Measurements from ENCODE around the gene ZBTB46. TPM values are rescaled to one million over a fixed set of nuclear protein-coding genes. Genes with fewer than 3 reads are reported as not detected.
A peak's percentile ranks its signal among the peaks of the same experiment; 100 is the strongest.

Gene ZBTB46
- polyA plus RNA-seq, 2 donors = 0.68 to 1.0 TPM

DNA sequence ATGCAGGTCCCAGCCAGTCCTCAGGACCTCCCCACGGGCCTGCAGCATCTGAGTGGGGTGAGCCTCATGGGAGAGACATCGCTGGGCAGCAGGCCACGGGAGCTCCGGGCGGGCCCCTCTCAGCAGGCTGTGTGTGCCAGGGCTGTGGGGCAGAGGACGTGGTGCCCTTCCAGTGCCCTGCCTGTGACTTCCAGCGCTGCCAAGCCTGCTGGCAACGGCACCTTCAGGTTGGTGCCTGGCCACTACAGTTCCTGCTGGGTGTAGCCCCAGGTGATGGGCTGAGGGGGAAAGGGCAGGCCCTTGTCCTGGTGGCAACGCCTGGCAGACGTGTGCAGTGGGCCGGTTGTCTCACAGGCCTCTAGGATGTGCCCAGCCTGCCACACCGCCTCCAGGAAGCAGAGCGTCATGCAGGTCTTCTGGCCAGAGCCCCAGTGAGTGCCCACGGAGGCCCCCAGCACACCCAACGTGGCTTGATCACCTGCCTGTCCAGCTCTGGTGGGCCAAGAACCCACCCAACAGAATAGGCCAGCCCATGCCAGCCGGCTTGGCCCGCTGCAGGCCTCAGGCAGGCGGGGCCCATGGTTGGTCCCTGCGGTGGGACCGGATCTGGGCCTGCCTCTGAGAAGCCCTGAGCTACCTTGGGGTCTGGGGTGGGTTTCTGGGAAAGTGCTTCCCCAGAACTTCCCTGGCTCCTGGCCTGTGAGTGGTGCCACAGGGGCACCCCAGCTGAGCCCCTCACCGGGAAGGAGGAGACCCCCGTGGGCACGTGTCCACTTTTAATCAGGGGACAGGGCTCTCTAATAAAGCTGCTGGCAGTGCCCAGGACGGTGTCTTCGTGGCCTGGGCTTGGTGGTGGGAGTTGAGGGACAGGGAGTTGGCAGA is 135.4 kb downstream of the ZBTB46 start:
- Histone ChIP-seq H3K9me3 (ENCODE audit: control insufficient read depth in 2 of 2, insufficient read depth in 1 of 2, low read depth in 1 of 2, low read length in 1 of 2) (no peaks in the 10 kb centered on the region), H3K27ac (ENCODE audit: low read depth in 2 of 2, low read length in 1 of 2) (peak overlapping the region in 1 of 2 donors; percentile 43), H3K27me3 (ENCODE audit: control insufficient read depth in 1 of 2, insufficient read depth in 2 of 2, low read length in 2 of 2) (no peaks in the 10 kb centered on the region), H3K36me3 (ENCODE audit: control insufficient read depth in 2 of 2, insufficient read depth in 2 of 2, low read length in 1 of 2) (peaks cover 0 to 3% of the 10 kb centered on the region in 2 donors), H3K4me1 (ENCODE audit: control insufficient read depth in 2 of 2, insufficient read depth in 2 of 2, low read length in 1 of 2) (peaks cover 13 to 42% of the 10 kb centered on the region in 2 donors), H3K4me3 (ENCODE audit: low read depth in 1 of 2, low read length in 2 of 2) (no peak overlapping the region)
- 45 to 65% methylated on average over 25 of the region's 25 CpGs for WGBS, 2 donors

GRCh38 chr20:63694584-63695423 is 136.3 kb downstream of the ZBTB46 start:
- H3K27ac ChIP-seq (ENCODE audit: low read depth in 2 of 2, low read length in 1 of 2) = peak overlapping the region in 1 of 2 donors; percentile 19
- H3K27me3 ChIP-seq (ENCODE audit: control insufficient read depth in 1 of 2, insufficient read depth in 2 of 2, low read length in 2 of 2) = no peaks in the 10 kb centered on the region
- H3K36me3 ChIP-seq (ENCODE audit: control insufficient read depth in 2 of 2, insufficient read depth in 2 of 2, low read length in 1 of 2) = peaks cover 0 to 3% of the 10 kb centered on the region in 2 donors
- no peak overlapping the region for H3K4me3 ChIP-seq (ENCODE audit: low read depth in 1 of 2, low read length in 2 of 2)
- no peaks in the 10 kb centered on the region for H3K9me3 ChIP-seq (ENCODE audit: control insufficient read depth in 2 of 2, insufficient read depth in 1 of 2, low read depth in 1 of 2, low read length in 1 of 2)
- 59 to 79% methylated on average over 37 of the region's 37 CpGs for WGBS, 2 donors
- H3K4me1 ChIP-seq (ENCODE audit: control insufficient read depth in 2 of 2, insufficient read depth in 2 of 2, low read length in 1 of 2) = peaks cover 13 to 43% of the 10 kb centered on the region in 2 donors

DNA sequence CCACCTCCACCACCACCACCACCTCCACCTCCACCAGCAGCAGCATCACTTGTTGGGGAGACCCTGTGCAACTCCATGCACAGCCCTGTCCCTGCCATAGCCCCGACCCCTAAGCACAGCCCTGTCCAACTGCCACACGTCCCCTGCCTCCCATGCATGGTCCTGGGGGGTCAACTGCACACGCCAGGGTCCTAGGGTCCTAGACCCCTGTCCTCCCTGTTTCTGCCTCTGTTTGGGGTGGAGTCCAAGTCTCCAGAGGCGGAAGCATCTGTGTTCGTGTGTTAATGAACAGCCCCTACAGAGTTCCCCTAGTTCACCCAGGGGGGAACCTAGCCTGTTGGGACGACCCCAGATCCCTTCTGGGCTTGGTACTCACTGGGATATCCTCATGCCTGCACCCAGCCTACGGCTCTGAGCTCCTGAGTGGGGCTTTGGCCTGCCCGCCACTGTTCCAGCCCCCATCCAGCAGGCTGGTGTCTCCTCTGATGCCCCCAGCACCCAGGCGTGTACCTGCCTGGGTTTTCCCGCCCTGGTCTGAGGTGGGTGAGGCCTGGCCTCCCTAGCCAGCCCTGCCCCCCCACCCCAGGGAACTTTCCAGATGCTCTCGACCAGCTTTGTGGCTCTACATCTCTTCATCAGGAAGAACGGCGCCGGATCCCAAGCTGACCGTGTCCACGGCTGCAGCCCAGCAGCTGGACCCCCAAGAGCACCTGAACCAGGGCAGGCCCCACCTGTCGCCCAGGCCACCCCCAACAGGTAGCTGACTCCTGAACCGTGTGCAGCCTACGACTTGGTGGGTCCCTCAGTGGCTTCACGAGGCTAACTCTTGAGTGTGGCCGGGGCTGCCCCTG is 137.1 kb downstream of the ZBTB46 start:
- no peaks in the 10 kb centered on the region for H3K27me3 ChIP-seq (ENCODE audit: control insufficient read depth in 1 of 2, insufficient read depth in 2 of 2, low read length in 2 of 2)
- H3K27ac ChIP-seq (ENCODE audit: low read depth in 2 of 2, low read length in 1 of 2) = no peak overlapping the region
- H3K4me3 ChIP-seq (ENCODE audit: low read depth in 1 of 2, low read length in 2 of 2) = no peak overlapping the region
- peaks cover 13 to 39% of the 10 kb centered on the region in 2 donors for H3K4me1 ChIP-seq (ENCODE audit: control insufficient read depth in 2 of 2, insufficient read depth in 2 of 2, low read length in 1 of 2)
- peaks cover 0 to 3% of the 10 kb centered on the region in 2 donors for H3K36me3 ChIP-seq (ENCODE audit: control insufficient read depth in 2 of 2, insufficient read depth in 2 of 2, low read length in 1 of 2)
- 90 to 95% methylated on average over 20 to 21 of the region's 21 CpGs for WGBS, 2 donors
- no peaks in the 10 kb centered on the region for H3K9me3 ChIP-seq (ENCODE audit: control insufficient read depth in 2 of 2, insufficient read depth in 1 of 2, low read depth in 1 of 2, low read length in 1 of 2)

Other genes starting within 250 kb of the ZBTB46 start
- 1 to 10 TPM; 7.6 to 8.8 TPM for gene GMEB2, start 204.2 kb downstream of the ZBTB46 start, polyA plus RNA-seq
- gene STMN3, start 177.8 kb downstream of the ZBTB46 start, polyA plus RNA-seq = 1 to 10 TPM; 3.7 to 6.1 TPM
- gene RTEL1, start 173.0 kb downstream of the ZBTB46 start, polyA plus RNA-seq = 10 to 100 TPM in 1 of 2 donors, 1 to 10 TPM in 1; 8.1 to 14.5 TPM
- gene TNFRSF6B, start 134.6 kb downstream of the ZBTB46 start, polyA plus RNA-seq = 10 to 100 TPM in 1 of 2 donors, 1 to 10 TPM in 1; 2.6 to 15.2 TPM
- 10 to 100 TPM; 33.9 to 35.4 TPM for gene ARFRP1, start 123.3 kb downstream of the ZBTB46 start, polyA plus RNA-seq
- 10 to 100 TPM; 24.4 to 38.9 TPM for gene ZGPAT, start 123.2 kb downstream of the ZBTB46 start, polyA plus RNA-seq
- 10 to 100 TPM; 12.6 to 24.5 TPM for gene LIME1, start 94.6 kb downstream of the ZBTB46 start, polyA plus RNA-seq
- gene SLC2A4RG, start 91.5 kb downstream of the ZBTB46 start, polyA plus RNA-seq = 10 to 100 TPM; 43.8 to 77.5 TPM
- under 1 TPM; 0.42 to 0.92 TPM for gene ABHD16B, start 30.2 kb upstream of the ZBTB46 start, polyA plus RNA-seq
- 100 to 1,000 TPM in 1 of 2 donors, 10 to 100 TPM in 1; 82.0 to 107 TPM for gene TPD52L2, start 34.0 kb upstream of the ZBTB46 start, polyA plus RNA-seq
- 10 to 100 TPM; 42.9 to 59.4 TPM for gene DNAJC5, start 63.9 kb upstream of the ZBTB46 start, polyA plus RNA-seq
- 10 to 100 TPM; 40.6 to 47.3 TPM for gene UCKL1, start 125.2 kb upstream of the ZBTB46 start, polyA plus RNA-seq
- 10 to 100 TPM; 10.1 to 18.3 TPM for gene ZNF512B, start 138.7 kb upstream of the ZBTB46 start, polyA plus RNA-seq
- 10 to 100 TPM in 1 of 2 donors, 1 to 10 TPM in 1; 9.4 to 13.1 TPM for gene SAMD10, start 148.4 kb upstream of the ZBTB46 start, polyA plus RNA-seq
- gene PRPF6, start 149.9 kb upstream of the ZBTB46 start, polyA plus RNA-seq = 10 to 100 TPM; 24.6 to 39.0 TPM
- gene C20orf204, start 204.9 kb upstream of the ZBTB46 start, polyA plus RNA-seq = under 1 TPM; 0.38 to 0.67 TPM
- 1 to 10 TPM; 3.1 to 7.5 TPM for gene SOX18, start 218.4 kb upstream of the ZBTB46 start, polyA plus RNA-seq
- 10 to 100 TPM; 14.8 to 15.3 TPM for gene TCEA2, start 231.9 kb upstream of the ZBTB46 start, polyA plus RNA-seq
- 1 to 10 TPM; 5.0 to 8.7 TPM for gene RGS19, start 248.3 kb upstream of the ZBTB46 start, polyA plus RNA-seq
- gene OPRL1, start 248.8 kb upstream of the ZBTB46 start, polyA plus RNA-seq = under 1 TPM; 0.13 to 0.14 TPM